Measurements from ENCODE around the gene TNNI3K. TPM values are rescaled to one million over a fixed set of nuclear protein-coding genes. Genes with fewer than 3 reads are reported as not detected.

Gene TNNI3K, protein sequence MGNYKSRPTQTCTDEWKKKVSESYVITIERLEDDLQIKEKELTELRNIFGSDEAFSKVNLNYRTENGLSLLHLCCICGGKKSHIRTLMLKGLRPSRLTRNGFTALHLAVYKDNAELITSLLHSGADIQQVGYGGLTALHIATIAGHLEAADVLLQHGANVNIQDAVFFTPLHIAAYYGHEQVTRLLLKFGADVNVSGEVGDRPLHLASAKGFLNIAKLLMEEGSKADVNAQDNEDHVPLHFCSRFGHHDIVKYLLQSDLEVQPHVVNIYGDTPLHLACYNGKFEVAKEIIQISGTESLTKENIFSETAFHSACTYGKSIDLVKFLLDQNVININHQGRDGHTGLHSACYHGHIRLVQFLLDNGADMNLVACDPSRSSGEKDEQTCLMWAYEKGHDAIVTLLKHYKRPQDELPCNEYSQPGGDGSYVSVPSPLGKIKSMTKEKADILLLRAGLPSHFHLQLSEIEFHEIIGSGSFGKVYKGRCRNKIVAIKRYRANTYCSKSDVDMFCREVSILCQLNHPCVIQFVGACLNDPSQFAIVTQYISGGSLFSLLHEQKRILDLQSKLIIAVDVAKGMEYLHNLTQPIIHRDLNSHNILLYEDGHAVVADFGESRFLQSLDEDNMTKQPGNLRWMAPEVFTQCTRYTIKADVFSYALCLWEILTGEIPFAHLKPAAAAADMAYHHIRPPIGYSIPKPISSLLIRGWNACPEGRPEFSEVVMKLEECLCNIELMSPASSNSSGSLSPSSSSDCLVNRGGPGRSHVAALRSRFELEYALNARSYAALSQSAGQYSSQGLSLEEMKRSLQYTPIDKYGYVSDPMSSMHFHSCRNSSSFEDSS
- 0.53 and 0.94 TPM in 2 replicates for total RNA-seq (ENCODE audit: low replicate concordance)

DNA sequence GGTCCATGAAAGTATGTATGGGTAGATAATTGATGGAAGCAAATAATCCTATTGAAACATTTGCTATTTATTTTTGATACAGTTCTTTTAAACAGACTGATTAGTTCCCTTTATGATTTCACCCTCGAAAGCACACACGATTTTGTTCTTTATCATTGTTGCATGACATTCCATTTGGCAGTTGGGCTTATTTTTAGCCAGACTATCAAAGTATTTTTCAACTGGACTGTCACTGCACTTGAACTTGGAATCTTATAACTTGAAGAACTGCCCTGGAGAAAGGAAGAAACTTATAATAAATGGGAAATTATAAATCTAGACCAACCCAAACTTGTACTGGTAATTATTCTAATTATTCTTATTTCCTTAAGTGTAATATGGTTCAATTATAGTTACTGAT lies at the start of gene TNNI3K:
Gene TNNI3K (plus strand): TSS at position 235 of the 400 bp plus-strand sequence. CDS start 65 bp downstream, at position 300.

DNA sequence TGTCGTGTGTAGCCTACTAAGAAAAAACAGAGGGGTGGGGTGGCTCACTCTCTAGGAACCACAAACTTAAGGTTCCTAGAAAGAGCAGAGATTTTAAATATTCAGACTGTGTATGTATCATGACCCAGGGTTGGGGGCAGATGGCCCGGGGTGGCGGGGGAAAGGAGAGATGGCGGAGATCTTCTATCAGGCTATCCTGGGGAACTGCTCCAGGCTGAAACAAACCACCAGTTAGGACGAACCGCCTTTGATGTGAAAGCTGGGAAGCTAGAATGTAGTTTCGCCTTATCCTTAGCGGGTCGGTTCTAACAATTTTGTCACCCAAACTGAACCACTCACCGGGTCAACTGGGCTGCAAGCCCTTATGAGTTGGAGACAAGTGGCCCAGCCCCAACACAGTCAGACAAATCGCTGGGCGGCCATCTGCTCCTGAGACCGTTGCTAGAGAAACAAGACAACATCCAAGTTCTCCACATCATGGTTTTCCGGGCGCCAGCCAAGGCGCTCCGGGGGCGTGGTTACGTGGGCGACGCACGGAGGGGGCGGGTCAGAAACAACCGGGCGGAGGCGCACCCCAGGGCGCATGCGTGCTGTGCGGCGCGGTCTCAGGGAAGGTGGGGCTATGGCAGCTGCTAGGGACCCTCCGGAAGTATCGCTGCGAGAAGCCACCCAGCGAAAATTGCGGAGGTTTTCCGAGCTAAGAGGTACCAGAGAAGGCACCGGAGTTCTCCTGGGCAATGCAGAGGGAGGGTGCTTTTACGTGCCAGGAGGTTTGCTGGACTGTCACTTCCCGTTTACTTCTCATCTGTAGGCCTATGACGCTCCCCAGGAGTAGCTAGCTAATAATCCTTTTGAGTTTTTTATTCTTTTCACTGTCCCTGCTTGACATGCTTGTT lies 37.3 kb upstream of the TNNI3K start, which contains the start of the genes FPGT and LRRIQ3:
Gene FPGT (plus strand): TSS at position 586 of the 896 bp plus-strand sequence. CDS start 37 bp downstream, at position 623.
Gene LRRIQ3 (minus strand): TSS at position 520 of the 896 bp plus-strand sequence. CDS start 14,492 bp downstream, outside the sequence.

DNA sequence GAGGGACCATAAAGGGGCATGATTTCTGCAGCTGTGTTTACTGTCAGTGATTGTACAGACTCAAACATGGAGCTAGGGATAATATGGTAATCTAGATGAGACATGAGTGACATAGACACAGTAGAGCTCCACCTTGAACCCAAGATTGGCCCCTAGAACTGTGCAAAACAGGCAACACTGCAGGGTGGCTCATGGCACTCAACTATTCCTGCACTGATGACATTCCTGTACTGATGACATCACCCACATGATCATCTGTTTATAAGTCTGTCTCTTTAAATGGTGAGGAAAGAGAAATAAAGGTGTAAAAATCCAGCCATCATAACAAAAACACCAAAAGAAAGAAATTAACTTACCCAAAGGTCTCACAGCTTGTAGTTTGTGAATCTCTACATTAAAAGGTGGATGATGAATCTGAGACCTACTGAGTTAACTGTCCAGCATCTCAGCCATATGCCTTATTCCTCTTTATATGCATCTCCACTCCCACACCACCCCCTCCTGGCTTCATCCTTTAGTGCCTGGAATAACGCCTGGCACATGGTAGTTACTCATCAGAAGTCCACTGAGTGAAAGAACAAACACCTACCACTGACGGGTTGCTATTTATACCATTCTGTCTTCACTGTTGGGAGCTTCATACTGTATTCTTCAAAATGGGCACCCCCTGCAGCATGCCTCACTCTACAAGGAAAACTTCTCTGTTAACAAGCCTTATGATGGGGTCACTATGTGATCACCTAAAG lies 277.2 kb downstream of the TNNI3K start, which contains the start of gene LRRC53:
Gene LRRC53 (minus strand): TSS at position 442 of the 746 bp plus-strand sequence. CDS start 29,262 bp downstream, outside the sequence.

Other genes with a start within 250 kb of the TNNI3K start
- 0.30 and 0.35 TPM in 2 replicates for gene LRRIQ3, start 37.2 kb upstream of the TNNI3K start, total RNA-seq (ENCODE audit: low replicate concordance)
- 7.8 and 8.2 TPM in 2 replicates for gene FPGT, start 37.1 kb upstream of the TNNI3K start, total RNA-seq (ENCODE audit: low replicate concordance)

All from smooth muscle cell of the coronary artery (primary cell).